DND-41 (cell line): Measurements from ENCODE around the gene TLE1.

Source experiments
- ATAC-seq: fragments of 200-7000 bp; cut with Tn5 transposase; 3 replicates; pipeline ENCODE4 v1.9.1; 2021; ENCODE audit warnings: low read depth; ENCODE audit not compliant: insufficient read depth
- DNase-seq: peaks from one replicate; pipeline ENCODE4 v3.0.0-alpha.2; 2020
- H2AFZ ChIP-seq: 2 replicates; pipeline ENCODE4 v1.6.0; 2012; ENCODE audit warnings: low read depth, low read length
- H3K27ac ChIP-seq: 2 replicates; pipeline ENCODE4 v1.5.1; 2012; ENCODE audit warnings: low read length, inconsistent platforms
- H3K27me3 ChIP-seq: fragments of 200-600 bp; sonication (generic); 2 replicates; pipeline ENCODE4 v1.6.0; 2012; ENCODE audit warnings: low read length, mild to moderate bottlenecking, inconsistent platforms; ENCODE audit not compliant: insufficient read depth, poor library complexity
- H3K36me3 ChIP-seq: 2 replicates; pipeline ENCODE4 v1.5.1; 2012; ENCODE audit warnings: low read length, inconsistent platforms; ENCODE audit not compliant: insufficient read depth
- H3K4me1 ChIP-seq: 2 replicates; pipeline ENCODE4 v1.5.1; 2012; ENCODE audit warnings: mild to moderate bottlenecking, low read length; ENCODE audit not compliant: insufficient read depth
- H3K4me2 ChIP-seq: 2 replicates; pipeline ENCODE4 v1.6.0; 2012; ENCODE audit warnings: mild to moderate bottlenecking, moderate library complexity, low read length, inconsistent platforms; ENCODE audit not compliant: insufficient read depth
- H3K4me3 ChIP-seq, 2 experiments: fragments of 200-600 bp in 1 of 2; shearing (Covaris generic) in 1 of 2; 2 replicates each; pipeline ENCODE4 v1.5.1; 2012 to 2016; ENCODE audit warnings: inconsistent platforms in 2 of 2, low read length in 2 of 2, mild to moderate bottlenecking in 2 of 2, low read depth in 1 of 2, moderate library complexity in 1 of 2
- H3K79me2 ChIP-seq: 2 replicates; pipeline ENCODE4 v1.6.0; 2012; ENCODE audit warnings: low read length, inconsistent platforms; ENCODE audit not compliant: insufficient read depth
- H3K9ac ChIP-seq: 2 replicates; pipeline ENCODE4 v1.6.0; 2012; ENCODE audit warnings: low read depth, mild to moderate bottlenecking, inconsistent platforms, low read length, moderate library complexity
- H3K9me3 ChIP-seq: 2 replicates; pipeline ENCODE4 v1.5.1; 2012; ENCODE audit warnings: low read length, moderate library complexity, mild to moderate bottlenecking, inconsistent platforms; ENCODE audit not compliant: insufficient read depth, severe bottlenecking
- H4K20me1 ChIP-seq: 2 replicates; pipeline ENCODE4 v1.6.0; 2012; ENCODE audit warnings: low read length; ENCODE audit not compliant: insufficient read depth
- EZH2 ChIP-seq: IDR thresholded peaks from 3 replicates; pipeline ENCODE4 v1.6.1; 2012; ENCODE audit warnings: borderline replicate concordance, low read depth, mild to moderate bottlenecking, moderate library complexity, low read length, inconsistent platforms; ENCODE audit not compliant: severe bottlenecking
- TF ChIP-seq, protein P1 (sequence below): IDR thresholded peaks from 2 replicates; pipeline ENCODE4 v1.5.1; 2012; ENCODE audit warnings: borderline replicate concordance, low read length, moderate library complexity, mild to moderate bottlenecking; ENCODE audit not compliant: poor library complexity, severe bottlenecking; ENCODE audit errors: extremely low read depth

The TLE1 gene

DNA sequence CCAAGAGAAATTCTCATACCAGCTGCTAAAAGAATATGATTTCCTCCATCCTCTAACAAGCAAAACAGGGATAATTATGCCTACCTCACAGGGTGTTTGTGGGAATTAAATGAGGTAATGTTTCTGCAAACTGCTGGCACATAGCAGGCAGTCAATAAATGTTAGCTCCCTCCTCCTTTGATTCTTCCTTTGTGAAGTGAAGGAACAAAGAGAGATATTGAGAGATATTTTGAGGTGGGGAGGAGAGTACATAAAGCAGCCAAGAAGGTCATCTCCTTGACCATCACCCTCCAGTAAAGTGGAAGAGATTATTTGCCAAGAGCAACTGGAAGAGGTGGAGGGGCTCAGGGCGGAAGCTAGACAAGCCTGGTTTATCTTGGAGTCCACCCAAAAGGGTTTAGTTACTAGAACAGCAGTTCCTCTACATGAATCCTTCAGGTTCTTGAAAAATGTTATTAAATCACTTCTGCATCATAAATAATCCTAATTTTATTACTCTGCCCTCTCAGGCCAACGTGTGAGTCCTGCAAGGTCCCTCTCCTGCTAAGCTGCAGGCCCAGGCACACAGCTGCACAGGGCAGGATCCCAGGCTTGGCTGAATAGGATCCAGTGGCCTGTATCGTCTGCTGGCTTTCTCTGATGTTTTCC lies 35.0 kb upstream of the TLE1 start:
- Histone ChIP-seq H3K4me2 (no peak overlapping the region), H3K79me2 (no peaks in the 10 kb centered on the region), H4K20me1 (no peaks in the 10 kb centered on the region), H2AFZ (no peak overlapping the region), H3K4me1 (no peaks in the 10 kb centered on the region), H3K4me3 (no peak overlapping the region), H3K27me3 (no peaks in the 10 kb centered on the region), H3K27ac (no peak overlapping the region), H3K9ac (no peak overlapping the region), H3K36me3 (no peaks in the 10 kb centered on the region), H3K9me3 (no peaks in the 10 kb centered on the region)
- ATAC-seq, result no peak
- no peak for DNase-seq
- TF ChIP-seq, protein P1, sequence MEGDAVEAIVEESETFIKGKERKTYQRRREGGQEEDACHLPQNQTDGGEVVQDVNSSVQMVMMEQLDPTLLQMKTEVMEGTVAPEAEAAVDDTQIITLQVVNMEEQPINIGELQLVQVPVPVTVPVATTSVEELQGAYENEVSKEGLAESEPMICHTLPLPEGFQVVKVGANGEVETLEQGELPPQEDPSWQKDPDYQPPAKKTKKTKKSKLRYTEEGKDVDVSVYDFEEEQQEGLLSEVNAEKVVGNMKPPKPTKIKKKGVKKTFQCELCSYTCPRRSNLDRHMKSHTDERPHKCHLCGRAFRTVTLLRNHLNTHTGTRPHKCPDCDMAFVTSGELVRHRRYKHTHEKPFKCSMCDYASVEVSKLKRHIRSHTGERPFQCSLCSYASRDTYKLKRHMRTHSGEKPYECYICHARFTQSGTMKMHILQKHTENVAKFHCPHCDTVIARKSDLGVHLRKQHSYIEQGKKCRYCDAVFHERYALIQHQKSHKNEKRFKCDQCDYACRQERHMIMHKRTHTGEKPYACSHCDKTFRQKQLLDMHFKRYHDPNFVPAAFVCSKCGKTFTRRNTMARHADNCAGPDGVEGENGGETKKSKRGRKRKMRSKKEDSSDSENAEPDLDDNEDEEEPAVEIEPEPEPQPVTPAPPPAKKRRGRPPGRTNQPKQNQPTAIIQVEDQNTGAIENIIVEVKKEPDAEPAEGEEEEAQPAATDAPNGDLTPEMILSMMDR, result no peak
- no peak for TF ChIP-seq EZH2

DNA sequence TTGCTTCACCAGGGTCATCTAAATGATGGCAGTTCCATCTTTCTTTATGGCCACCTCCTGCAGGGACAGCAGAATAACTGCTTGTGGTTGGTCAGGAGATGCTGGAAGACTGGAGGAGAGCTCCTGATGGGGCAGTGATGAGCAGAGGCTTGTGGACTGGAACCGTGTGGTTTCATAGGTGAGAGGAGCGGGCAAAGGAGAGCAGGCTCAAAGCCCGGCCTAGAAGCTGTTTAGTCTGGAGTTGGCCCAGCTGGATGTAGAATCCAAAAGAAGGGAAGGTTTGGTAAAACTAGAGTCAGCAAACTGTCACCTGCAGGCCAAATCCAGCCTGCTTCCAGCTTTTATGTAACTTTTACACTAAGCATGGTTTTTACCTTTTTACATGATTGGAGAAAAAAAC lies 32.9 kb upstream of the TLE1 start:
- H3K36me3 ChIP-seq, result no peaks in the 10 kb centered on the region
- no peak overlapping the region for H3K4me3 ChIP-seq
- no peaks in the 10 kb centered on the region for H3K4me1 ChIP-seq
- no peaks in the 10 kb centered on the region for H3K9me3 ChIP-seq
- DNase-seq, result no peak
- H4K20me1 ChIP-seq, result no peaks in the 10 kb centered on the region
- no peaks in the 10 kb centered on the region for H3K27me3 ChIP-seq
- H3K79me2 ChIP-seq, result no peaks in the 10 kb centered on the region
- no peak overlapping the region for H3K27ac ChIP-seq
- TF ChIP-seq, protein P1, result no peak
- TF ChIP-seq EZH2, result no peak
- no peak overlapping the region for H2AFZ ChIP-seq
- no peak for ATAC-seq
- H3K4me2 ChIP-seq, result no peak overlapping the region
- no peak overlapping the region for H3K9ac ChIP-seq

DNA sequence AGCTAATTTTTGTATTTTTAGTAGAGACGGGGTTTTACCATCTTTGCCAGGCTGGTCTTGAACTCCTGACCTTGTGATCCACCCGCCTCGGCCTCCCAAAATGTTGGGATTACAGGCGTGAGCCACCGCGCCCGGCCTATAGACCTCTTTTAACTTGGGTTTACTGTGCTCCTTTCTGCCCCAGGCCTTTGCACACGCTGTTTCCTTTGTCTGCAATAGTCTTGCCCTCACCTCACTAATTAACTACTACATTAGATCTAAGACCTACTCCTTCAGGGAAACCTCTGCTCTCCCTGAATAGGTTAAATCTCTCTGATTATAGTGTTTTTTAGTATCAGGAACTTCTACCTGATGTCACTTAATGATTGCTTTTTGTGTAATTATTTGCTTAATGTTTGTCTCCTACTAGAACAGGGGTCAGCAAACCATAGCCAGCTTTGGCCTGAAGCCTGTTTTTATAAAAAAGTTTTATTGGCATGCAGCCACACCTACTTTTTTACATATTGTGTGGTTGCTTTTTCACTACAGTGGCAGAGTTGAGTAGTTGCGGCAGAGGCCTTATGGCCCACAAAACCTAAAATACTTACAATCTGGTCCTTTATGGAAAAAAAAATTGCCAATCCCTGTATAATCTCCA lies 31.2 kb upstream of the TLE1 start:
- Histone ChIP-seq H3K4me1 (no peaks in the 10 kb centered on the region), H3K9me3 (no peaks in the 10 kb centered on the region), H3K9ac (no peak overlapping the region), H3K4me3 (no peak overlapping the region), H3K79me2 (no peaks in the 10 kb centered on the region), H3K27me3 (no peaks in the 10 kb centered on the region), H4K20me1 (no peaks in the 10 kb centered on the region), H3K4me2 (no peak overlapping the region), H3K27ac (no peak overlapping the region), H2AFZ (no peak overlapping the region), H3K36me3 (no peaks in the 10 kb centered on the region)
- ATAC-seq (no peak), DNase-seq (no peak)
- TF ChIP-seq, protein P1, result no peak
- no peak for TF ChIP-seq EZH2
